SJSA1 (cell line): ENCODE measurements around the gene EHBP1L1. TPM values are rescaled to one million over a fixed set of nuclear protein-coding genes. Genes with fewer than 3 reads are reported as not detected.

Experiments
- DNase-seq, 2 experiments: peaks; one replicate each; pipeline ENCODE4 v3.0.0-alpha.2; 2015 to 2020; ENCODE audit warnings: low spot score in 2 of 2, low read depth in 1 of 2
- H3K27ac ChIP-seq: fragments of 250-450 bp; sonication (Bioruptor Pico); 2 replicates; pipeline ENCODE4 v1.5.1; 2020; ENCODE audit warnings: mild to moderate bottlenecking, moderate library complexity
- H3K27me3 ChIP-seq: fragments of 250-450 bp; sonication (Bioruptor Pico); replicated peaks from 2 replicates; pipeline ENCODE4 v1.5.1; 2020; ENCODE audit warnings: mild to moderate bottlenecking, moderate library complexity
- H3K36me3 ChIP-seq: fragments of 250-450 bp; sonication (Bioruptor Pico); 2 replicates; pipeline ENCODE4 v1.5.1; 2020; ENCODE audit warnings: mild to moderate bottlenecking
- H3K4me1 ChIP-seq: fragments of 250-450 bp; sonication (Bioruptor Pico); replicated peaks from 2 replicates; pipeline ENCODE4 v1.6.1; 2021; ENCODE audit warnings: mild to moderate bottlenecking
- H3K4me3 ChIP-seq: fragments of 250-450 bp; sonication (Bioruptor Pico); 2 replicates; pipeline ENCODE4 v1.5.1; 2020; ENCODE audit warnings: mild to moderate bottlenecking
- H3K9me3 ChIP-seq: fragments of 250-450 bp; sonication (Bioruptor Pico); replicated peaks from 2 replicates; pipeline ENCODE4 v1.5.1; 2020; ENCODE audit warnings: mild to moderate bottlenecking
- total RNA-seq: library from RNA; depleted of rRNA; stranded (reverse); fragments of >200 nt; shearing (Covaris generic); gene quantifications from 2 replicates; pipeline ENCODE4 v1.2.3, GENCODE V29; 2014; rRNA removed

The EHBP1L1 gene
- 103 and 107 TPM in 2 replicates for total RNA-seq

DNA sequence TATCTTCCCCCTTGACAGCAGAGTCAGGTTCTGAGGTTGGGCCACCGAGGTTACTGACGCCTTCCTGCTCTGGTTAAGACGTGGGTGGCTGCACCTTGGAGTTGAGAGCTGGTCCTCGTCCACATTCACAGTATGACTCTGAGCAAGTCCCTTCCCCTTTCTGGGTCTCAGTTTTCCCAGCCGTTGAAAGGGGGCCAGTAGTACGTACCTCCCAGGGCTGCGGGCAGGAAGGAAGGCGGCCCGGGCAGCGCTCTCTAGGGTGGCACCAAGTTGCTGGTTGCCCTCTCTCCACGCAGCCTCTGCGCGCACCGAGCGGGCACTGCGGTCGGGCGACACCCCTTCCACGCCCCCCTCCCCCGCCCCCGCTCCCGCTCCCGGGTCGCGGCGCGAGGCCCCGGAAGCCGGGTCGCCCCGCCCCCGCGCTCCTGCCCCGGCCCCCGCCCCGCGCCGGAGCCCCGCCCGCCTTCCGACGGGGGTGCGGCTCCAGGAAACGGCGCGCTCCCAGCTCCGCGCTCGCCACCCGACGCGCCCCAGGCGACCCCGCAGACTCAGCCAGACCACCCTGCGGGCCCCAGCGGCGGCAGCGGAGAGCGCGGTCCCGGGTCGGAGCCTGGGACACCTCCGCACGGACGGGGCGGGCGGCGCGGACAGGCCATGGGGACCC is at the start of gene EHBP1L1:
TSS of gene EHBP1L1 (plus strand) at position 486 of the 664 bp plus-strand sequence. CDS start 250 bp downstream, outside the sequence.
- Histone ChIP-seq H3K36me3 (peaks cover 48% of the 10 kb centered on the region), H3K4me1 (peaks cover 66% of the 10 kb centered on the region), H3K27ac (peak within 1 kb of the TSS; percentile 61), H3K9me3 (no peaks in the 10 kb centered on the region), H3K4me3 (peak within 1 kb of the TSS; percentile 80), H3K27me3 (no peaks in the 10 kb centered on the region)
- DNase-seq: peak; percentile 81

GRCh38 chr11:65526744-65527143 is 49.1 kb upstream of the EHBP1L1 start:
- Histone ChIP-seq H3K36me3 (peaks cover 69% of the 10 kb centered on the region), H3K27me3 (no peaks in the 10 kb centered on the region), H3K9me3 (0 out of 2 replicates have a peak, but pooled peaks cover 2% of the 10 kb centered on the region), H3K4me1 (peaks cover 18% of the 10 kb centered on the region), H3K4me3 (no peak overlapping the region), H3K27ac (no peak overlapping the region)
- DNase-seq: no peak

- Histone ChIP-seq H3K27me3 (no peaks in the 10 kb centered on the region), H3K36me3 (peaks cover 90% of the 10 kb centered on the region), H3K4me3 (no peak overlapping the region), H3K27ac (no peak overlapping the region), H3K9me3 (0 out of 2 replicates have a peak, but pooled peaks cover 2% of the 10 kb centered on the region), H3K4me1 (peaks cover 18% of the 10 kb centered on the region)
- DNase-seq: no peak
Measured at GRCh38 chr11:65528819-65529350, 47.0 kb upstream of the EHBP1L1 start.

DNA sequence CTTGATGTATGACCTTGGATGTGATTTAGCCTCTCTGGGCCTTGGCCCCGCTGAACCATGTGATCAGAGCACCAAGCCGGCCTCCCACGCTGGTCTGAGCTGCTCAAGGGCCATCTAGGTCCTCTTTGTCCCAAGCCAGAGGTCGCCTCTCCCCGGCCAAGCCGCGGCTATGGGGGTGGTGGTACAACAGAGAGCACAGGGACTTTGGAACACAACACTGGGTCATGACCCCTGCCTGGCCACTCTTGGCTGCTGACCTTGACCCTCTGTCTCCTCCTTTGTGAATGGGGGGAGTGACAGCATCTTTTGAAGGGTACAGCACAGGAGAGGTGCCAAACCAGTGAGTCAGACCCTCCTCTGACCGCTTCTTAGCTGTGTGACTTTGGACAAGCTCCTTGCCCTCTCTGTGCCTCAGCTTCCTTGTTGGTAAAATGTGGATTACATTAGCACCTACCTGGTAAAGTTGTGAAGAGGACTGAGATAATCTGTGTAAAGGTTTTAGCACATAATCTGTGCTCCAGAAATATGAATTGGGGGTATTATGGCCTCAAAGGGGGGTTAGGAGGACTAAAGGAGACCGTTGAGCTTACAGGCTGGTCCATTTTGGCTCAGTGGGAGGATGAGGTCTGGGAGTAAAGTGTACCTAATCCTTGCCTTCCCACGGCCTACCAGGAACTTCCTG is 46.2 kb upstream of the EHBP1L1 start:
- H3K4me3 ChIP-seq: no peak overlapping the region
- no peak overlapping the region for H3K27ac ChIP-seq
- H3K36me3 ChIP-seq: peaks cover 95% of the 10 kb centered on the region
- H3K9me3 ChIP-seq: no peaks in the 10 kb centered on the region
- peak in 1 of 2 experiments; percentile 56 for DNase-seq
- H3K27me3 ChIP-seq: no peaks in the 10 kb centered on the region
- peaks cover 12% of the 10 kb centered on the region for H3K4me1 ChIP-seq

DNA sequence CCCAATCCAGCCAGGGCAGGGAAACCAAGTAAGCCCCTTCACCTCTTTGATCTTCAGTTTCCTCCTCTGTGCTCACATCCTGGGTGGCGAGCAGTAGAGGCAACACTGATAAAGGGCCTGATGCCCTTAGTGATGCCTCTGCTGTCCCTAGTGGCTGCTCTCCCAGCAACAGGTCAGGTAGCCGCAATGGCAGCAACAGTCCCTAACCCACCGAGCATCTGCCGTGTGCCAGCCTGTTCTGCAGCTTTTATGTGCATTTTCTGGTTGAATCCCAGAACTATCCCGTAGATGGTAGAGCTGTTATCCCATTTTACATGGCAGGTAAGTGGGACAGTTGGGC is 45.7 kb upstream of the EHBP1L1 start:
- Histone ChIP-seq H3K4me3 (no peak overlapping the region), H3K27ac (no peak overlapping the region), H3K4me1 (peaks cover 12% of the 10 kb centered on the region), H3K36me3 (peaks cover 98% of the 10 kb centered on the region), H3K9me3 (no peaks in the 10 kb centered on the region), H3K27me3 (no peaks in the 10 kb centered on the region)
- DNase-seq: peak in 1 of 2 experiments; percentile 58

DNA sequence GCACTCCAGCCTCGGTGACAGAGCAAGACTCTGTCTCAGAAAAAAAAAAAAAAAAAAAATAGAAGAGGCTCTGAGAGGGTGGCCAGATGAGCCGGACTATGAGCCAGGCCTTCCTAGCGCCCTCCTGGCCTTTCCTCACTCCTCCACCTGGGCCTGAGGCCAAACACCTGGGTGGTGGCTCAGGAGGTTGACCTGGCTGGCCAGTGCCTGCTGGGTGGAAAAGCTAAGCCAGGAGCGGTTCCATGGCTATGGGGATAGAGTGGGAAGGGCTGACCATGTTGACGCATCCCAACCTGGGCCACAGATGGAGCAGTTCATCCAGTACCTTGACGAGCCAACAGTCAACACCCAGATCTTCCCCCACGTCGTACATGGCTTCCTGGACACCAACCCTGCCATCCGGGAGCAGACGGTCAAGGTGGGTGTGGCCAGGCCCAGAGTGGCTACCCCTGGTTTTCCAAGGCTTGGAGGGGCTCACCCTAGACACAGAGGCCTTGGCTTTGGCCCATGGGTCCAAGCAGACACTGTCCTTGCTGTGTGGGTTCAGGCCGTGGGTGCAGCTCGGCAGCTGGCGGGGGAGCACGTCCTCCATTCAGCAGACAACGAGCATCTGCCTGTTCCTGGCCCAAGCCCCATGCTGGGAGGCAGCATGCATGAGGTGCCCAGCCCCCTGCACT is 43.3 kb upstream of the EHBP1L1 start:
- Histone ChIP-seq H3K4me1 (no peaks in the 10 kb centered on the region), H3K27ac (no peak overlapping the region), H3K9me3 (no peaks in the 10 kb centered on the region), H3K36me3 (peaks cover 96% of the 10 kb centered on the region), H3K4me3 (no peak overlapping the region), H3K27me3 (no peaks in the 10 kb centered on the region)
- DNase-seq: peak in 1 of 2 experiments; percentile 59

DNA sequence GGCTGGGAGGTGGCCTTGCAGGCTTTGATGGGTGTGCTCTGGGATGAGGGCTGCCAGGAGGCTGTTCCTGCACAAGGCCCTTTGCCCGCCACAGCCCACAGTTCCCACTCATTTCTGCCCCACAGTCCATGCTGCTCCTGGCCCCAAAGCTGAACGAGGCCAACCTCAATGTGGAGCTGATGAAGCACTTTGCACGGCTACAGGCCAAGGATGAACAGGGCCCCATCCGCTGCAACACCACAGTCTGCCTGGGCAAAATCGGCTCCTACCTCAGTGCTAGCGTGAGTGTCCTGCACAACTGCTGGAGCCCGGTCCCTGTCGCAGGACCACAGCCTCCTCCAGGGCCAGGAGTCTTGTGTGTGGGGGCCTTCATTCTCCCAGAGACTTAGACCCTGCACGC is 40.8 kb upstream of the EHBP1L1 start:
- H3K4me3 ChIP-seq: no peak overlapping the region
- H3K9me3 ChIP-seq: 0 out of 2 replicates have a peak, but pooled peaks cover 3% of the 10 kb centered on the region
- H3K27me3 ChIP-seq: no peaks in the 10 kb centered on the region
- peak in 1 of 2 experiments; percentile 54 for DNase-seq
- H3K27ac ChIP-seq: no peak overlapping the region
- H3K4me1 ChIP-seq: peaks cover 6% of the 10 kb centered on the region
- H3K36me3 ChIP-seq: peaks cover 96% of the 10 kb centered on the region

DNA sequence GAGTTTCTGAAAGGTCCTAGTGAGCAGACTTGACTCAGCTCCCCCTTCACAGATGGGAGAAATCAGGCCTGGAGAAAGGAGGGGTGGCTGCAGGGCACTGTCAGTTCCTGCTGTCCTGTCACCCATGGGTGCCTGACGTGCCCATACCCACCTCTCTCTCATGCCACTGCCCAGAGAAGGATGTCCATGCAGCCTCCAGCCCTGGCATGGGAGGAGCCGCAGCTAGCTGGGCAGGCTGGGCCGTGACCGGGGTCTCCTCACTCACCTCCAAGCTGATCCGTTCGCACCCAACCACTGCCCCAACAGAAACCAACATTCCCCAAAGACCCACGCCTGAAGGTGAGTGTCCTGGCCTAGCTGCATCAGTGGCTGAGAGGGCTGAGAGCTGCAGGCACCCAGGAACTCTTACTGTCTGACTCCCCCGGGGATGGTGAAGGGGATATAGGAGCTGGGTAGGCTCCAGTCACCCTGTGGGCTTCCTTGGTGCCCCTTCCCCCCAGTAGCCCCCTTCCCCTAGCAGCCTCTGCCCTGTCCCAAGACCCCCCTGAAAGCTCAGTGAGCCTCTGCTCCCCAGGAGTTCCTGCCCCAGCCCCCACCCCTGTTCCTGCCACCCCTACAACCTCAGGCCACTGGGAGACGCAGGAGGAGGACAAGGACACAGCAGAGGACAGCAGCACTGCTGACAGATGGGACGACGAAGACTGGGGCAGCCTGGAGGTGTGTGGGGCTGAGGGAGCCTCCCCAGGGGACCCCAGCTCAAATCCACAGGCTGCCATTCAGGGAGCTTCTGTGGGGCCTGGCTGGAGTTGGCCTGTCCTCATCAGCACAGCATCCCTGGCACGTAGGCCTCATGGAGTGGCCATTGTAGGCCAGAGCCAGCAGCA is 39.2 kb upstream of the EHBP1L1 start:
- H3K27ac ChIP-seq: no peak overlapping the region
- no peaks in the 10 kb centered on the region for H3K27me3 ChIP-seq
- peaks cover 83% of the 10 kb centered on the region for H3K36me3 ChIP-seq
- H3K9me3 ChIP-seq: 0 out of 2 replicates have a peak, but pooled peaks cover 3% of the 10 kb centered on the region
- no peak overlapping the region for H3K4me3 ChIP-seq
- peak in 1 of 2 experiments; percentile 53 for DNase-seq
- H3K4me1 ChIP-seq: peaks cover 19% of the 10 kb centered on the region

DNA sequence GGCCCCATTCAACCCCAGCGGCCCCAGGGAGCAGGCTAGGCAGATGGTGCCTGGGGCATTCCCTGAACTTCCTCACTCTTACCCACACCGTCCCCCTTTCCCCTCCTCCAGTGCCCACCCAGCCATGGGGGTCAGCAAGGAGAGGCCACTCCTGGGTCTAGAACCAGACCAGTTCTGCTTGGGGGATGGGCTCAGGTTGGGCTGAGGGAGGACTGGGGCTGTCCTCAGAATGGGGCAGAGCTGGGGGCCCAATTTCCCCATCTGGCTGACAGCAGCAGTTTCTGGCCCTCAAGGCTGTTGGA is 38.6 kb upstream of the EHBP1L1 start:
- Histone ChIP-seq H3K4me1 (peaks cover 19% of the 10 kb centered on the region), H3K36me3 (peaks cover 77% of the 10 kb centered on the region), H3K27me3 (no peaks in the 10 kb centered on the region), H3K4me3 (no peak overlapping the region), H3K27ac (no peak overlapping the region), H3K9me3 (0 out of 2 replicates have a peak, but pooled peaks cover 3% of the 10 kb centered on the region)
- no peak for DNase-seq

DNA sequence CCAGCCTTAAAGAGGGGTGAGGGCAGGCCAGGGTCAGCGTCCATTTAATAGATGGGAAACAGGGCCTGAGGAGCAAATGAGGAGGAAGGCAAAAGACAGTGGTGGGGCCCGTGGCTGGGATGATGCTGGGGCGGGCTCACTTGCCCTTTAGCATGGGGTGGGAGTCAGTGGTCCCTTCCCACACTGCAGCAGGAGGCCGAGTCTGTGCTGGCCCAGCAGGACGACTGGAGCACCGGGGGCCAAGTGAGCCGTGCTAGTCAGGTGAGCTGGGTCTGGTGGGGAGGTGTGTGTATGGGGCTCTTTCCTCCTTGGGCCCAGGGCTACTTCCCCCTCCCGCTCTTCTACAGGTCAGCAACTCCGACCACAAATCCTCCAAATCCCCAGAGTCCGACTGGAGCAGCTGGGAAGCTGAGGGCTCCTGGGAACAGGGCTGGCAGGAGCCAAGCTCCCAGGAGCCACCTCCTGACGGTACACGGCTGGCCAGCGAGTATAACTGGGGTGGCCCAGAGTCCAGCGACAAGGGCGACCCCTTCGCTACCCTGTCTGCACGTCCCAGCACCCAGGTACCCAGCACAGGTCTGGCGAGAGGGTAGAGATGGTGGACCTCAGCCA is 38.1 kb upstream of the EHBP1L1 start:
- Histone ChIP-seq H3K4me3 (no peak overlapping the region), H3K27ac (no peak overlapping the region), H3K9me3 (0 out of 2 replicates have a peak, but pooled peaks cover 3% of the 10 kb centered on the region), H3K4me1 (peaks cover 19% of the 10 kb centered on the region), H3K27me3 (no peaks in the 10 kb centered on the region), H3K36me3 (peaks cover 72% of the 10 kb centered on the region)
- peak in 1 of 2 experiments; percentile 52 for DNase-seq

- Histone ChIP-seq H3K4me1 (peaks cover 19% of the 10 kb centered on the region), H3K9me3 (0 out of 2 replicates have a peak, but pooled peaks cover 3% of the 10 kb centered on the region), H3K36me3 (peaks cover 66% of the 10 kb centered on the region), H3K4me3 (no peak overlapping the region), H3K27me3 (no peaks in the 10 kb centered on the region), H3K27ac (no peak overlapping the region)
- DNase-seq: peak in 1 of 2 experiments; percentile 56
Measured at GRCh38 chr11:65538232-65538914, 37.5 kb upstream of the EHBP1L1 start.
